Osteocyte (in vitro differentiated cells): ENCODE measurements around the gene GSG1L. TPM values are rescaled to one million over a fixed set of nuclear protein-coding genes. Genes with fewer than 3 reads are reported as not detected.

Experiments used
- DNase-seq: peaks from one replicate; pipeline ENCODE4 v3.0.0; 2021; ENCODE audit warnings: mixed read lengths; ENCODE audit not compliant: unreplicated experiment; ENCODE audit errors: extremely low spot score
- H3K27ac Mint-ChIP-seq: one replicate; pipeline ENCODE4 v1.8.0; 2021; ENCODE audit warnings: mild to moderate bottlenecking, mixed read lengths; ENCODE audit not compliant: unreplicated experiment
- H3K27me3 Mint-ChIP-seq: one replicate; pipeline ENCODE4 v1.8.0; 2021; ENCODE audit warnings: mixed read lengths; ENCODE audit not compliant: unreplicated experiment
- H3K36me3 Mint-ChIP-seq: one replicate; pipeline ENCODE4 v1.8.0; 2021; ENCODE audit warnings: mixed read lengths; ENCODE audit not compliant: unreplicated experiment
- H3K4me1 Mint-ChIP-seq: one replicate; pipeline ENCODE4 v1.8.0; 2021; ENCODE audit warnings: mixed read lengths; ENCODE audit not compliant: unreplicated experiment
- H3K4me3 Mint-ChIP-seq: one replicate; pipeline ENCODE4 v1.8.0; 2021; ENCODE audit warnings: mild to moderate bottlenecking, moderate library complexity, mixed read lengths; ENCODE audit not compliant: unreplicated experiment
- H3K9me3 Mint-ChIP-seq: one replicate; pipeline ENCODE4 v1.8.0; 2021; ENCODE audit warnings: mixed read lengths; ENCODE audit not compliant: unreplicated experiment
- total RNA-seq: library from RNA; stranded (reverse); gene quantifications from 2 replicates; pipeline ENCODE4 v1.2.1, GENCODE V29; 2021
- TF ChIP-seq, protein P1 (sequence below): fragments of 200-600 bp; sonication (generic); IDR thresholded peaks from 2 replicates; pipeline ENCODE4 v1.5.0; 2021; ENCODE audit warnings: antibody characterized with exemption, mild to moderate bottlenecking, moderate library complexity

The GSG1L gene
- total RNA-seq, 1 donor from 2014 or later: not detected

DNA sequence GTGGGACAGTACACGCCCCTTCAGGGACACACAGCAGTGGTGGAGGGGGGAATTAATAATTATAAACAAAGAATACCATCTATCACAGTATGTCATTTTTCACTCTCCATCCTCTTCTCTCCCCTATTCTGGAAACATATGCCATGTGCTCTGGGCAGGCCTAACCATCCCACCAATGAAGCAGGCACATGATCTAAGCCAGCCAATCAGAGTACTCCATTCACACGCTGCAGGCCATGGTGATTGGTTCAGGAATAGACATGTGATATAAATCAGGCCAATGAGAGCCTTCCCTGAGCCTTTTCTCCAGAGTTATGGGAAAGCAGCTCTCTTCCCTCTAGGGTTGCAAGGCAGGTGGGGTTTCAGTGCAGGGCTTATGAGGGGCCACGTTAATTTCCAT, 36.5 kb downstream of the GSG1L start:
- Mint-ChIP-seq H3K4me3 (no peak overlapping the region), H3K27ac (no peak overlapping the region), H3K36me3 (no peaks in the 10 kb centered on the region), H3K27me3 (no peaks in the 10 kb centered on the region), H3K4me1 (no peaks in the 10 kb centered on the region), H3K9me3 (no peaks in the 10 kb centered on the region)
- no peak for DNase-seq
- TF ChIP-seq, protein P1, sequence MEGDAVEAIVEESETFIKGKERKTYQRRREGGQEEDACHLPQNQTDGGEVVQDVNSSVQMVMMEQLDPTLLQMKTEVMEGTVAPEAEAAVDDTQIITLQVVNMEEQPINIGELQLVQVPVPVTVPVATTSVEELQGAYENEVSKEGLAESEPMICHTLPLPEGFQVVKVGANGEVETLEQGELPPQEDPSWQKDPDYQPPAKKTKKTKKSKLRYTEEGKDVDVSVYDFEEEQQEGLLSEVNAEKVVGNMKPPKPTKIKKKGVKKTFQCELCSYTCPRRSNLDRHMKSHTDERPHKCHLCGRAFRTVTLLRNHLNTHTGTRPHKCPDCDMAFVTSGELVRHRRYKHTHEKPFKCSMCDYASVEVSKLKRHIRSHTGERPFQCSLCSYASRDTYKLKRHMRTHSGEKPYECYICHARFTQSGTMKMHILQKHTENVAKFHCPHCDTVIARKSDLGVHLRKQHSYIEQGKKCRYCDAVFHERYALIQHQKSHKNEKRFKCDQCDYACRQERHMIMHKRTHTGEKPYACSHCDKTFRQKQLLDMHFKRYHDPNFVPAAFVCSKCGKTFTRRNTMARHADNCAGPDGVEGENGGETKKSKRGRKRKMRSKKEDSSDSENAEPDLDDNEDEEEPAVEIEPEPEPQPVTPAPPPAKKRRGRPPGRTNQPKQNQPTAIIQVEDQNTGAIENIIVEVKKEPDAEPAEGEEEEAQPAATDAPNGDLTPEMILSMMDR: no peak

DNA sequence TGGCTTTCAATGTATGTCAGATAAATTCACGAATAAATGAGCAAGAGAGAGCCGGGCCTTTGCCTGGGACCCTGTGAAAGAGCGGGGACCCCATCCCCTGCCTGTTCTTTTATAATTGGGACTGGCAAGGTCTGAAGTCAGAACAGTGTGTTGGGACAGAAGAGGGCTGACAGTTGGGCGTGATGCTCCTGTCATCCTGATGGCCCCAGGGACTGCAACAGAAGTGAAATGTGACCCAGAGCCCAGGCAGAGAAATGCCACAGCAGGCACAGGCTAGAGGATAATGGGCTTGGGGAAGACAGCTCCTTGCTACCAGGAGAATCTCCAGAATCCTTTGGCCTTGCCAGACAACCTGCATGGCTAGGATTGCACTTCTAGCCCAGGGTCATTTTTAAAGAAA, 37.9 kb downstream of the GSG1L start:
- H3K36me3 Mint-ChIP-seq: no peaks in the 10 kb centered on the region
- H3K4me3 Mint-ChIP-seq: no peak overlapping the region
- H3K27me3 Mint-ChIP-seq: no peaks in the 10 kb centered on the region
- H3K27ac Mint-ChIP-seq: no peak overlapping the region
- no peak for DNase-seq
- TF ChIP-seq, protein P1: no peak
- H3K4me1 Mint-ChIP-seq: no peaks in the 10 kb centered on the region
- peaks cover 9% of the 10 kb centered on the region for H3K9me3 Mint-ChIP-seq

DNA sequence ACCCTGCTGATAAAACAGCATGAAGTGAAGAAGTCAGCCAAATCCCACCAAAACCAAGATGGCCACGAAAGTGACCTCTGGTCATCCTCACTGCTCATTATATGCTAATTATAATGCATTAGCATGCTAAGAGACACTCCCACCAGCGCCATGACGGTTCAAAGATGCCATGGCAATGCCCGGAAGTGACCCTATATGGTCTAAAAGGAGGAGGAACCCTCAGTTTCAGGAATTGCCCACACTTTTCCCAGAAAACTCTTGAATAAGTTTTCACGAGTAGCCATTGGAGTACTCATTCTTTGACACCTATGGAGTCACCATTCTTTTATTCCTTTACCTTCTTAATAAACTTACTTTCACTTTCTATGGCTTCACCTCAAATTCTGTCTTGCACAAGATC, 44.3 kb downstream of the GSG1L start:
- H3K36me3 Mint-ChIP-seq: no peaks in the 10 kb centered on the region

DNA sequence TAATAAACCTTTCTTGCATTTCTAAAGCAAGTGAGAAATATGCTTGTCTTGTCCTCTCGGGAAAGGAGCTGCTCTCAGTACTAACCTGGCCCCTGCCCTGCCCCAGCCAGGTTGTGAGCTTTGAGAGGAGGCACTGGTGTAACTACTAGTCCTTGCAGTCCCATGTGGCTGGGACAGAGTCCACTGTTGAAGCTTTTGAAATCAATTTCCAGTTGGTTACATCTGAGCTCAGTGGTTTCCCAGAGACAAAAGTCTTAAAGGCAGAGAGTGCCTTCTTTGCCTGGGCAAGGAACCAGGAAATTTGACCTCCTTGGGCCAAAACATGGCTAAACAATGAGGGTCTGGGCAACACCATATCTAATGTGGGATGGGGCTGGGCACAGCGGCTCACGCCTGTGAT, 48.7 kb downstream of the GSG1L start:
- Mint-ChIP-seq H3K4me1 (no peaks in the 10 kb centered on the region), H3K9me3 (no peaks in the 10 kb centered on the region), H3K27me3 (peaks cover 7% of the 10 kb centered on the region), H3K27ac (no peak overlapping the region), H3K4me3 (no peak overlapping the region), H3K36me3 (no peaks in the 10 kb centered on the region)
- TF ChIP-seq, protein P1: no peak
- DNase-seq: no peak

More for the DNA sequence above, 44.3 kb downstream of the GSG1L start:
- Mint-ChIP-seq H3K27ac (no peak overlapping the region), H3K9me3 (peaks cover 9% of the 10 kb centered on the region), H3K4me1 (no peaks in the 10 kb centered on the region), H3K4me3 (no peak overlapping the region), H3K27me3 (peaks cover 5% of the 10 kb centered on the region)
- TF ChIP-seq, protein P1: no peak
- no peak for DNase-seq

DNA sequence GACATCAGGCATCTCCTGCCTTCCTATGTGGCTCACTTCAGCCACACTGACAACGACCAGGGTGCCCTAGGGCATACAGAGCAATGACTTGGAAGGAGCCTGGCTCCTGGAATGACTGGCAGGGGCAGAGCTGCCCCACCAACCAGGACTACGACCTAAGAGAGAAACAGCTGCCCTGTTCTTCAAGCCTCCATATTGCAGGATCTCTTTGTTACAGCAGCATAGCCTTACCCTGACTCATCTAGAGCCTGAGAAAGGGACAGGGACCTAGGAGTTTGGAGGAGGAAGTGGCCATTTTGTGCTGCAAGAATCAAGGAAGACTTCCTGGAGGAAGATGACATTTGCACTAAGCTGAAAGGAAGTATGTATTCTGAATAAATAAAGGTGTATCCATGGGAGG, 49.6 kb downstream of the GSG1L start:
- H3K27me3 Mint-ChIP-seq: peaks cover 5% of the 10 kb centered on the region
- H3K27ac Mint-ChIP-seq: no peak overlapping the region

More for the DNA sequence above, 49.6 kb downstream of the GSG1L start:
- Mint-ChIP-seq H3K36me3 (no peaks in the 10 kb centered on the region), H3K4me3 (no peak overlapping the region), H3K4me1 (no peaks in the 10 kb centered on the region), H3K9me3 (no peaks in the 10 kb centered on the region)
- DNase-seq: no peak
- TF ChIP-seq, protein P1: no peak
